Measurements from ENCODE around the gene KCNJ3.

- TF ChIP-seq ZBTB7A (tag by site-specific recombination; IDR thresholded peaks at IDR 0.05; ENCODE audit: low read depth) (no peak), ZNF600 (tag by site-specific recombination; IDR thresholded peaks at IDR 0.05) (no peak)
These were observed 11.6 kb downstream of the KCNJ3 start for GRCh38 chr2:154710078-154710477.

Measured in HEK293 (cell line).